C4-2B (cell line): ENCODE measurements around the gene SLC35F3.

Source experiments
- CTCF ChIP-seq: fragments of 450-650 bp; conservative IDR thresholded peaks from 2 replicates; pipeline ENCODE4 v1.5.1; 2017; ENCODE audit warnings: mild to moderate bottlenecking
- ZFX ChIP-seq: fragments of 450-650 bp; IDR thresholded peaks from 2 replicates; pipeline ENCODE4 v1.6.1; 2017

DNA sequence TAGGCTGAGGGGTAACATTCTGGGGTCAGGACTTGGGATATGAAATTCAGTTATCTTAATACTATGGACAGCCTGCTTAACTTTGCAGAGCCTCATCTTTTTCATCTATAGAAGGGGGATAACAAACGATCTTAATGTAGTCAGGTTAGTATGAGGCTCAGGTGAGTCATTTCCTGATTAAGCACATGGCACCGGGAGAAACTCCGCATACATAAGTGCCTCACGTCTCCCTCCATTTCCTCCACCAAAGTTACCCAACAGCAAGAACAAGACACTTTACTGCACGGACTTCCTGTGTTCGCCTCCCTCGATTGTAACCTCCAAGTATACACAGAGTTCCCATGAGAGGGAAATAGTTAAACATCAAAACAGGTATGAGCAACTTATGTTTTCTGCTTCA is 356.1 kb downstream of the SLC35F3 start:
- no peak for TF ChIP-seq CTCF
- no peak for TF ChIP-seq ZFX
